ENCODE measurements around the gene KRT38.
"Not testable (repeated sequence)": the region's sequence is repeated elsewhere in the genome, so short reads cannot be mapped to it uniquely, and the experiment has no call there.

KRT38 gene

DNA sequence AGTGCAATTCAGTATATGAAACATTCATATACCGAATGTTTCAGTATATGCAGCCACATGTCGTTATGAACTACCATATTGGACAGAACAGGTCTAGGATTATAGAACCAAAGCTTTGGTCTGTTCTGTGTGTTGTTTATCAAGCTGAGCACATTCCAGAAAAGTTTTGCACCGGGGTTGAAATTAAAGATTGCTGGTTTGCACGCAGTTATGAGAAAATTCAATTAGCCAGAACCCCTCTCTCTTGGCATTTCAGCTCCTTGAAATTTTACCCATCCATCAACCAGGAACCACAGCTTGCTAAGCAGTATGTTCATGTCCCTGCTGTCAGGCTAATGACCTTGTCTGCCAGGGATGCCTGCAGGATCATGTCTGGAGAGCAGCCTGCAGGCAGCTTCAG is 16.9 kb upstream of the KRT38 start:
- DNase-seq = no peak

DNA sequence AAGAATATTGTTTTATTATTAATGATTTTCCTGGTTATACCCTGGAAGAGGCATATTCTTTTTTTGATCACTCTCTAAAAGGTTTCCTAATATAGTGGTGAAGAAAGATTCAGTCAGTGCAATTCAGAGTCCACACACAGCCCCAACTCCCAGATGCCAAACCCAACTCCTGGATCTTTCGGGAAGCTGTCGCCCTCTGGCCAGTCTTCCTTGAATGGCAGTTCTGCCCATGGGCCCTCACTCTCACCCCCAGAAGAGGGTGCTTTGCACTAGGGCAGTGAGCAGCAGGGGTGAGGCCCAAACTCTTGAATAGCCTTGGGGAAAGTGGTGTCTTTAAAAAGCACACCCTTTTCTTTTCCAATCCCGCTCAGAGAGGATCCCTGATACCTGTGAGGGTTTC is 15.4 kb upstream of the KRT38 start:
- no peak for DNase-seq

DNA sequence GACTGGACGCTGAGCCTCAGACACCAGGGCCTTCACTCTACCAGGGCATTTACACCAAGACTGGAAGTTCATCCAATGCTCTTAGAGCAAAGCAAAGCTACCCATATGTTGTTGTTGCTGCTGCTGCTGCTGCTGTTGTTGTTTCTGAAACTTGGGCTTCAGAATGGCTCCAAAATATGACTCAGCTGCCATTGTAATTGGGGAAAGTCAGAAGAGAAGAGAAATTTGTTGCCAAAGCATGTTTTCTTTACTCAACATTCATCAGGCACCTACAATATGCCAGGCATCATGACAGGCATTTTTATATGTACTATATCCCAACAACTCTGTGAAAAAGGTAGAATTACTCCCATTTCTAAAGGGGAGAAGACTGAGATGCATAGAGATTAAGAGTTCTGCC is 14.5 kb upstream of the KRT38 start:
- no peak for DNase-seq

DNA sequence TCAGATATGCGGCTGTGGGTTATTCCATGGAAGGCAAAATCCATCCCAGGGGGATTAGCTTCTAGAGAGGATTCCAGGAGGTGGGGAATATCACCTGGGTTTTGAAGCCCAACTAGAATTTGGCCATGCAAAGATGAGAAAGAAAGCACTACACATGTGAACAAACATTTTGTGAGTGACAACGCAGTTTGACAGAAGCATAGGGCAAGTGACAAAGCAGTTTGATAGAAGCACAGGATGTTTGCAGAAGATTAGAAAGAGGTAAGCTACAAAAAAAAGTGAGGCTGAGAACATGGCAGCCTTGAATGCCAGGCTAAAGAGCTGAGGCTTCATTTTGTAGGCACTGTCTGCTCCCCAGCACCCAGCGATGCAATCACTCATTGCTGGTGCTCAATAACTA is 12.3 kb upstream of the KRT38 start:
- no peak for DNase-seq

DNA sequence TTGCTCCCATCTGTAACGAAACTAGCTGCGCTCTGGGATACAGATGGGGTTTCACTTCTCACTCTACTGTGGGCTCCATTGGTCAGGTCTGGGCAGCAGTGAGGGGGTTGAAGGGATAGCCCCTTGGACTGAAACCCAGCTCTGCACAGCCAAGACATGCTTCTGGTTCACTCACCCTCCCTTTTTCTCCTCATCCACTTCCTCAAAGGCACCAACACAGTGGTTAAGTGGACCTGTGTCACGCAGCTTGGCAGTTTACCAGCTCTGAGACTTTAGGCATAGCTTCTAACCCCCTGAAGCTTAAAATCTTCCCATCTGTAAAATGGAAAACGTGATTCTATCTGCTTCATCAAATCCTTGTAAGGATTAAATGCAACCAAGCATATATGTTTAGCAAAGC is 11.5 kb upstream of the KRT38 start:
- DNase-seq = no peak

GRCh38 chr17:41451154-41451728 is 10.5 kb upstream of the KRT38 start:
- no peak for DNase-seq

DNA sequence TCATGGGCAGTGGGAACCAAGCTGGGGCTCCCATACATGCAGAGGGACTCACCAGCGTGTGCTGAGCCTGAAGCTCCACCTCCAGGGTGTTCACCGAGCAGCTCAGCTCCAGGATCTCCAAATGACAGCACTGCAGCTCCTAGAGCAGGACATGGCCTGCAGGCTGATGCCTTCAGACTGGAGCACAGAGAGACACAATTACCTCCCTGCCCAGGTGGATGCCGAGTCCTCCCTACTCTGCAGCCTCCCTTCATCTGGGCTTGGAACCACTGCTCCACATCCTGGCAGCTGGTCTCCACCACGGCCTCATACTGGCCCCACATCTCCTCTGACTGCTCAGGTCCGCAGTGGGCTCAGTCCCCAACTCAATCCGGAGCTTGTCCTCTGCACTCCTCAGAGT is 8.2 kb upstream of the KRT38 start:
- DNase-seq = no peak

GRCh38 chr17:41448506-41448905 is 7.7 kb upstream of the KRT38 start:
- no peak for DNase-seq

GRCh38 chr17:41446806-41447205 is 6.0 kb upstream of the KRT38 start:
- no peak for DNase-seq

GRCh38 chr17:41444640-41445039 is 3.9 kb upstream of the KRT38 start:
- DNase-seq = no peak

DNA sequence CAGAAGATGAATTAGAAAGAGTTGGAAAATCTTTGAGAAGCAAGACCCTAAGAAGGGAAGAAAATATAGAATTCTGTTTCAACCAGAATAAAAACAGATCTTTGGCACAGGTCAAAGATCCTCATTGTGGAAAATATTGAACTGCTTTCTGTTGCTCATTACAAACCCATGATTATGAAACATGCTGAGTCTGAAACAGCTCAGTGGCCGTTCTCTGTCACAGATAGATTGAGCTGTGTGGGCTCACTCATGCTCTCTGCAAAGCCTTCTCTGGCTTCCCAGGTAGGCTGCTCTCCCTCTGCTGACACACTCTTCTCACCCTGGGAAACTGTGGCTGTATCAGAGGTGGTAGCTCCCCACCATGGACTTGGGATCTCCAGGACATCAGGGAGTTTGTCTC is 3.4 kb upstream of the KRT38 start:
- no peak for DNase-seq

GRCh38 chr17:41442739-41443138 is 2.0 kb upstream of the KRT38 start:
- DNase-seq = no peak

DNA sequence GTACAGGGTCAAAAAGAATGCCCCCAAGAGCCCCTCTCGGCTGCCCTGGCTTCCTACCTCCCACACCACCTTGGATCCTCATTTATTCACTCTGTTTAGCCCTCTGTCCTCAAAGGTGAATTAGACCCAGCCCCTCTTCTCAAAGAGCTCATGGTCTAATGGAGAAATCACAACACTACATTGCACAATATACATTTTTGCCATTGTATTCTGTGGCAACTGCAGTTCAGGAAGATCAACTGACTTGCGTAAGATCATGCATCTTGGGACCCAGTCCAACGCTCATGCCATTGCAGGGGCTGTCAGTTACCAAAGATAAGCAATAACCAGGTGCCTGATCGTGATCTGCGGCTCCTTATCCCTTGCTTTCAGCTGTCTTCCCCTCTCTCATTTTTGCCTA is 1.4 kb downstream of the KRT38 start:
- DNase-seq = no peak

- no peak for DNase-seq
These were observed 3.0 kb downstream of the KRT38 start for GRCh38 chr17:41437769-41438168.

DNA sequence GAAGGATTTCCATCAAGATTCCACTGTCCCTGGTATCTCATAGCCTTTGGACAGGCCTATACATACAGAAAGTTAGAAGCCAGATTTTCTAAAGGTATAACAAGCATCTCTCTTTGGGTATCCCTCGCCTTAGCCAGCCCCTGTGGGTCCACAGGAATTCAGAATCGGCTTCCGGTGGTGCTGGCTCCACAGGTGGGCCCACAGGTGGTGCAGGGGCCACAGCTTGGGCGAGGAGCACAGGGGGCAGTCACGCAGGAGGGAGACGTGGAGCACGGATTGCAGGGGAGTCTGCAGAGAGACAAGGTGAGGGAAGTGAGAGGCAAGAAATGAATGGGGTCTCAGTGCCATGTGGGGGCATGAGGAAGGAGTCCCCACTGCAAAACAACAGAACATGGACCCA is 3.5 kb downstream of the KRT38 start:
- DNase-seq = no peak

DNA sequence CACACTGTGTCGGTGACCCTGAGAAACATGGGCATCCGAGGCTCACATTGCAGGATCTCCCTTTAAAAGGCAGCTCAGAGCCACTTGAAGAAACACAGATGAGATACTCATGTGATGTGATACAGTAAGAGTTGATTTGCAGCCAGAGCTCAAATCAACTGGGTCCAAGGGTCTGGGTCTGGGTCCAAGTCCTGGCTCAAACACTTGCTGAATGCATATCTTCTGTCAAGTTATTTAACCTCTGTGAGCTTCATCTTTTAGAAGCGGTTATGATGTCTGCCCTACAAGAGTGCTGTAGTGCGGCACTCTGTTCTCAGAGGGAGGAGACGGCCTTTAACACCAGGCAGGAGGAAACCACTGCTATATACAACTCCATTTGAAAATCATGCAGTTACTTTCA is 6.4 kb downstream of the KRT38 start:
- no peak for DNase-seq

GRCh38 chr17:41434005-41434404 is 6.8 kb downstream of the KRT38 start:
- no peak for DNase-seq

DNA sequence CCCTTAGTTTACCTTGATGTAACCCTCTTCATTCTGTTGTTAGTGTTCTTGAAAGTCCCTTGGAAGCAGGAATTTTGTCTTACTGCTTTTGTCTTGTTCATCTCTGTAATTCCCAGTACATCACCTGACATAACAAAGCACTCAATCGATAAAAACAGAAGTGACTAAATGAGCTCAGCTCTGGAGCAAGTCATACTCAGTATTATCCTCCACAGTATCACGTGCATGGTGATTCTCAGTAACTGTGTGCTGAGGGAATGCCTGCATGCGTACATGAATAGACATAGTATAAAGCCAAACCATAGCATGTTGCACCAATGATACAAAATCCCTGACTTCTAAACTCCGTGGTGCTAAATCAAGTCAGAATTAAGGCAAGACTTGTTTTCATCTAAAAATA is 7.2 kb downstream of the KRT38 start:
- DNase-seq = no peak

GRCh38 chr17:41430376-41430775 is 10.4 kb downstream of the KRT38 start:
- DNase-seq = not testable (repeated sequence)

GRCh38 chr17:41429667-41430066 is 11.1 kb downstream of the KRT38 start:
- DNase-seq = no peak

GRCh38 chr17:41428591-41429291 is 12.0 kb downstream of the KRT38 start:
- no peak for DNase-seq

- no peak for DNase-seq
These were observed 16.6 kb downstream of the KRT38 start, which contains the start of gene KRT37 for GRCh38 chr17:41424111-41424635. Gene KRT37 (minus strand): TSS chr17:41424585. CDS start chr17:41424523, 62 bp downstream.

GRCh38 chr17:41422586-41422985 is 18.2 kb downstream of the KRT38 start:
- not testable (repeated sequence) for DNase-seq

GRCh38 chr17:41421617-41422016 is 19.2 kb downstream of the KRT38 start:
- no peak for DNase-seq

DNA sequence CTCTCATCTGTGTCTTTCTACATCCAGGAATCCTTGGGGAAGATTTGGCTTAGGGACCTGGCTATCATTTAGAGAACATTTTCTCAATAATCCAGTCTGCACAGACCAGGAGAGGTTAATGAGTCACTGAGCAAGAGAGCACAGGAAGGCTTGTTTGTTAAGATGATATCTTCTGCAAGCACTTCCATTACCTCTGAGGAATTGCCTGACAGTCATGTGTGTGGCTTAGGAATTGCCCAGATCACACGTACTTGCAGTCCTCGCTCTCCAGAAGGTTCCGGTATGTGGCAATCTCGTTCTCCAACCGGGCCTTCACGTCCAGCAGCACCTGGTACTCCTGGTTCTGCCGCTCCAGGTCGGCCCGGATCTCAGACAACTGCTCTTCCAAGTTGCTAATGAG is 19.7 kb downstream of the KRT38 start:
- DNase-seq = no peak

Data from SIG-M5 (cell line).